ENCODE results near the gene JARID2. TPM values are rescaled to one million over a fixed set of nuclear protein-coding genes. Genes with fewer than 3 reads are reported as not detected.

The JARID2 gene
- total RNA-seq, 1 experiment from 2014 or later: 23.6 TPM

- no peak overlapping the region for H3K4me2 ChIP-seq (ENCODE audit: low read length)
- no peaks in the 10 kb centered on the region for H3K9me2 ChIP-seq (ENCODE audit: insufficient read depth)
- ChIA-PET RAD21 (ENCODE audit: low non-redundant PET in 1 of 2, low total read pairs in 2 of 2, uncharacterized antibody in 2 of 2, unreplicated experiment in 2 of 2) (no interaction called here), POLR2A (no interaction called here), CTCF (no interaction called here)
- no peak for DNase-seq (ENCODE audit: low read depth, low spot score)
- intact Hi-C loops (cut with micrococcal nuclease): loop anchor here (1.0 to 5.0 kb wide), 3 partner anchors 133 to 1279 kb away; partner anchors contain the start of gene JARID2
- no peak overlapping the region for H3K9ac ChIP-seq (ENCODE audit: low read length)
- TSS peak; percentile 22 for BruUV-seq (replicated peaks)
- no peaks in the 10 kb centered on the region for H3K27me3 ChIP-seq (ENCODE audit: insufficient read depth, low read length)
- no peak for ATAC-seq
- H3K27ac ChIP-seq (ENCODE audit: low read depth, low read length): no peak overlapping the region
- H3K4me1 ChIP-seq (ENCODE audit: control insufficient read depth in 1 of 2, insufficient read depth in 2 of 2, low read length in 2 of 2): no peaks in the 10 kb centered on the region
- H4K20me1 ChIP-seq (ENCODE audit: insufficient read depth): no peaks in the 10 kb centered on the region
- no peaks in the 10 kb centered on the region; the same call in 1 of the 2 replicates for H3K79me2 ChIP-seq (ENCODE audit: insufficient read depth, low read length)
- TF ChIP-seq SP1 (IDR thresholded peaks at IDR 0.05; ENCODE audit: low read depth) (no peak), EZH2phosphoT487 (IDR thresholded peaks at IDR 0.05; ENCODE audit: borderline replicate concordance) (no peak), ATF3 (IDR thresholded peaks at IDR 0.05) (no peak), RAD21 (IDR thresholded peaks at IDR 0.05; ENCODE audit: low read depth) (no peak), CTCF (IDR thresholded peaks at IDR 0.05 in 2 of 3, conservative IDR thresholded peaks at IDR 0.05 in 1 of 3; ENCODE audit: borderline replicate concordance in 1 of 3, insufficient read depth in 1 of 3, low read depth in 2 of 3, low read length in 2 of 3) (no peak), CEBPB (IDR thresholded peaks at IDR 0.05; ENCODE audit: low read depth) (no peak), ELF1 (IDR thresholded peaks at IDR 0.05; ENCODE audit: borderline replicate concordance, low read depth) (no peak), ZBTB33 (IDR thresholded peaks at IDR 0.05; ENCODE audit: extremely low read depth, insufficient replicate concordance, low read length) (no peak), ZNF274 (IDR thresholded peaks at IDR 0.05; ENCODE audit: low read depth, low read length) (no peak), EZH2 (IDR thresholded peaks at IDR 0.05) (no peak), FOSL1 (IDR thresholded peaks at IDR 0.05; ENCODE audit: low read depth) (no peak), MAX (IDR thresholded peaks at IDR 0.05) (no peak), ZFX (IDR thresholded peaks at IDR 0.05) (no peak), CBX3 (IDR thresholded peaks at IDR 0.05; ENCODE audit: low read depth) (no peak), SIN3A (IDR thresholded peaks at IDR 0.05; ENCODE audit: low read depth) (no peak), JUND (IDR thresholded peaks at IDR 0.05) (no peak), POLR2AphosphoS5 (IDR thresholded peaks at IDR 0.05; ENCODE audit: low read depth, low read length) (no peak), SRF (IDR thresholded peaks at IDR 0.05; ENCODE audit: low read depth) (no peak), TCF7L2 (IDR thresholded peaks at IDR 0.05; ENCODE audit: borderline replicate concordance, extremely low read depth, insufficient read depth, insufficient read length) (no peak)
- H3K9me3 ChIP-seq (ENCODE audit: control insufficient read depth in 1 of 2, insufficient read depth in 1 of 2, low read depth in 1 of 2, low read length in 2 of 2): no peaks in the 10 kb centered on the region
- H3K4me3 ChIP-seq (replicated peaks in 1 of 2; ENCODE audit: low read depth in 1 of 2, low read length in 2 of 2): no peak overlapping the region
- 0 out of 4 replicates have a peak, but pooled peaks cover 0 to 2% of the 10 kb centered on the region in 2 experiments for H3K36me3 ChIP-seq (ENCODE audit: control insufficient read depth in 1 of 2, insufficient read depth in 2 of 2, low read length in 2 of 2)
- no peak overlapping the region for H2AFZ ChIP-seq (ENCODE audit: low read depth, low read length, poor library complexity, severe bottlenecking)
Observed at GRCh38 chr6:15490242-15491100, 244.6 kb downstream of the JARID2 start.
